PC-3 (cell line): ENCODE results near the gene PHGDH.

Source experiments
- EZH2phosphoT487 ChIP-seq: fragments of 300-600 bp; sonication (generic); IDR thresholded peaks from 2 replicates; pipeline ENCODE4 v1.6.1; 2018; ENCODE audit warnings: mild to moderate bottlenecking, antibody characterized with exemption, low read length, borderline replicate concordance
- TF ChIP-seq, protein P1 (sequence below): fragments of 300-600 bp; sonication (generic); conservative IDR thresholded peaks from 2 replicates; pipeline ENCODE4 v1.5.1; 2017; ENCODE audit warnings: antibody characterized with exemption, low read depth, mild to moderate bottlenecking, low read length

GRCh38 chr1:119679223-119679622 is 32.5 kb upstream of the PHGDH start:
- TF ChIP-seq, protein P1, sequence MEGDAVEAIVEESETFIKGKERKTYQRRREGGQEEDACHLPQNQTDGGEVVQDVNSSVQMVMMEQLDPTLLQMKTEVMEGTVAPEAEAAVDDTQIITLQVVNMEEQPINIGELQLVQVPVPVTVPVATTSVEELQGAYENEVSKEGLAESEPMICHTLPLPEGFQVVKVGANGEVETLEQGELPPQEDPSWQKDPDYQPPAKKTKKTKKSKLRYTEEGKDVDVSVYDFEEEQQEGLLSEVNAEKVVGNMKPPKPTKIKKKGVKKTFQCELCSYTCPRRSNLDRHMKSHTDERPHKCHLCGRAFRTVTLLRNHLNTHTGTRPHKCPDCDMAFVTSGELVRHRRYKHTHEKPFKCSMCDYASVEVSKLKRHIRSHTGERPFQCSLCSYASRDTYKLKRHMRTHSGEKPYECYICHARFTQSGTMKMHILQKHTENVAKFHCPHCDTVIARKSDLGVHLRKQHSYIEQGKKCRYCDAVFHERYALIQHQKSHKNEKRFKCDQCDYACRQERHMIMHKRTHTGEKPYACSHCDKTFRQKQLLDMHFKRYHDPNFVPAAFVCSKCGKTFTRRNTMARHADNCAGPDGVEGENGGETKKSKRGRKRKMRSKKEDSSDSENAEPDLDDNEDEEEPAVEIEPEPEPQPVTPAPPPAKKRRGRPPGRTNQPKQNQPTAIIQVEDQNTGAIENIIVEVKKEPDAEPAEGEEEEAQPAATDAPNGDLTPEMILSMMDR: no peak
- no peak for TF ChIP-seq EZH2phosphoT487
